ENCODE results near the gene STX10.

- TF ChIP-seq CTCF (conservative IDR thresholded peaks at IDR 0.05; ENCODE audit: low read depth, low read length) (no peak), EZH2 (IDR thresholded peaks at IDR 0.05; ENCODE audit: borderline replicate concordance, low read depth, low read length, poor library complexity, severe bottlenecking) (no peak)
Observed at GRCh38 chr19:13149628-13150186, 468 bp downstream of the STX10 start.

Data from A673 (cell line).